Parathyroid adenoma (tissue), 2 donors: ENCODE measurements around the gene PSMA7.

Source experiments
- H2AFZ ChIP-seq: fragments of 300-600 bp; sonication (generic); one replicate; pipeline ENCODE4 v1.7.0; 2017; ENCODE audit warnings: antibody characterized with exemption, mild to moderate bottlenecking
- H3K27ac ChIP-seq: fragments of 300-600 bp; sonication (generic); one replicate; pipeline ENCODE4 v1.7.0; 2017
- H3K27me3 ChIP-seq: fragments of 300-600 bp; sonication (generic); one replicate; pipeline ENCODE4 v1.7.0; 2017; ENCODE audit warnings: low read length; ENCODE audit not compliant: control insufficient read depth, insufficient read depth
- H3K36me3 ChIP-seq: fragments of 300-600 bp; sonication (generic); one replicate; pipeline ENCODE4 v1.7.0; 2017; ENCODE audit warnings: low read length; ENCODE audit not compliant: control insufficient read depth, insufficient read depth
- H3K4me1 ChIP-seq: fragments of 300-600 bp; sonication (generic); one replicate; pipeline ENCODE4 v1.7.0; 2017; ENCODE audit warnings: control low read depth
- H3K4me2 ChIP-seq: fragments of 300-600 bp; sonication (generic); one replicate; pipeline ENCODE4 v1.7.0; 2017; ENCODE audit warnings: low read length
- H3K4me3 ChIP-seq: fragments of 300-600 bp; sonication (generic); one replicate; pipeline ENCODE4 v1.7.0; 2017; ENCODE audit warnings: low read depth, low read length
- H3K79me2 ChIP-seq: fragments of 300-600 bp; sonication (generic); one replicate; pipeline ENCODE4 v1.7.0; 2017; ENCODE audit warnings: control low read depth
- H3K9ac ChIP-seq: fragments of 300-600 bp; sonication (generic); one replicate; pipeline ENCODE4 v1.7.0; 2017; ENCODE audit warnings: mild to moderate bottlenecking
- H3K9me3 ChIP-seq: fragments of 300-600 bp; sonication (generic); one replicate; pipeline ENCODE4 v1.7.0; 2017; ENCODE audit warnings: low read length; ENCODE audit not compliant: control insufficient read depth
- CTCF ChIP-seq: fragments of 300-600 bp; sonication (generic); IDR thresholded peaks from one replicate; pipeline ENCODE4 v1.7.0; 2017; ENCODE audit warnings: antibody characterized with exemption, mild to moderate bottlenecking
- donor health status: primary hyperparathyroidism.

PSMA7 gene

GRCh38 chr20:62143957-62144825 lies 997 bp upstream of the PSMA7 start:
- no peak for TF ChIP-seq CTCF
- Histone ChIP-seq H3K27ac (no peak overlapping the region), H3K4me1 (peaks cover 14% of the 10 kb centered on the region), H2AFZ (peak overlapping the region; percentile 83), H3K79me2 (peaks cover 57% of the 10 kb centered on the region), H3K4me2 (peak overlapping the region; percentile 52), H3K9me3 (no peaks in the 10 kb centered on the region), H3K4me3 (peak overlapping the region; percentile 72), H3K27me3 (no peaks in the 10 kb centered on the region), H3K36me3 (no peaks in the 10 kb centered on the region), H3K9ac (no peak overlapping the region)

GRCh38 chr20:62142252-62143080 lies 728 bp downstream of the PSMA7 start:
- peaks cover 40% of the 10 kb centered on the region for H3K79me2 ChIP-seq
- H3K9me3 ChIP-seq = no peaks in the 10 kb centered on the region
- peak overlapping the region; percentile 64 for H3K4me3 ChIP-seq
- H3K36me3 ChIP-seq = no peaks in the 10 kb centered on the region
- peak overlapping the region; percentile 7 for H2AFZ ChIP-seq
- peaks cover 14% of the 10 kb centered on the region for H3K4me1 ChIP-seq
- peak overlapping the region; percentile 55 for H3K9ac ChIP-seq
- no peaks in the 10 kb centered on the region for H3K27me3 ChIP-seq
- H3K27ac ChIP-seq = no peak overlapping the region
- H3K4me2 ChIP-seq = peak overlapping the region; percentile 71
- TF ChIP-seq CTCF = no peak

GRCh38 chr20:62141397-62142251 lies 1.6 kb downstream of the PSMA7 start:
- Histone ChIP-seq H3K79me2 (peaks cover 32% of the 10 kb centered on the region), H3K4me3 (peak overlapping the region; percentile 64), H3K27me3 (no peaks in the 10 kb centered on the region), H3K27ac (no peak overlapping the region), H3K9me3 (no peaks in the 10 kb centered on the region), H3K4me1 (peaks cover 14% of the 10 kb centered on the region), H3K36me3 (no peaks in the 10 kb centered on the region), H2AFZ (no peak overlapping the region), H3K4me2 (peak overlapping the region; percentile 71), H3K9ac (no peak overlapping the region)
- peak; percentile 8 for TF ChIP-seq CTCF

- Histone ChIP-seq H3K27me3 (no peaks in the 10 kb centered on the region), H3K4me2 (peak overlapping the region; percentile 71), H3K9ac (no peak overlapping the region), H3K36me3 (no peaks in the 10 kb centered on the region), H3K4me3 (no peak overlapping the region), H3K9me3 (no peaks in the 10 kb centered on the region), H2AFZ (no peak overlapping the region), H3K4me1 (peaks cover 14% of the 10 kb centered on the region), H3K79me2 (peaks cover 26% of the 10 kb centered on the region), H3K27ac (no peak overlapping the region)
- TF ChIP-seq CTCF = no peak
Observed at GRCh38 chr20:62141043-62141396, 2.2 kb downstream of the PSMA7 start.
